Vagina (tissue), 2 donors: Measurements from ENCODE around the gene INPP5K. TPM values are rescaled to one million over a fixed set of nuclear protein-coding genes. Genes with fewer than 3 reads are reported as not detected.

ENCODE experiments used
- DNase-seq, 2 donors: peaks; one replicate each; pipeline ENCODE4 v3.0.0-alpha.2; 2017; ENCODE audit errors: extremely low spot score in 2 of 2
- H3K27ac ChIP-seq: fragments of 200-600 bp; sonication (generic); one replicate; pipeline ENCODE4 v1.5.1; 2019
- H3K27me3 ChIP-seq: fragments of 200-600 bp; sonication (generic); one replicate; pipeline ENCODE4 v1.5.1; 2019
- H3K36me3 ChIP-seq, 2 donors: fragments of 200-600 bp; sonication (generic); one replicate each; pipeline ENCODE4 v1.5.1; 2017 to 2019
- H3K4me1 ChIP-seq: fragments of 200-600 bp; sonication (generic); one replicate; pipeline ENCODE4 v1.5.1; 2019
- H3K4me3 ChIP-seq, 2 donors: fragments of 200-600 bp; sonication (generic); 1 replicate in 1 of 2; 2 replicates in 1 of 2; pipeline ENCODE4 v1.5.1; 2016 to 2019
- H3K9me3 ChIP-seq: fragments of 200-600 bp; sonication (generic); one replicate; pipeline ENCODE4 v1.5.1; 2019
- POLR2A ChIP-seq, 2 donors: fragments of 450-650 bp; IDR thresholded peaks; one replicate each; pipeline ENCODE4 v1.6.1; 2017; ENCODE audit warnings: antibody characterized with exemption in 2 of 2, mild to moderate bottlenecking in 2 of 2, moderate library complexity in 2 of 2
- POLR2AphosphoS5 ChIP-seq, 2 donors: sonication (generic); formaldehyde crosslinking; IDR thresholded peaks; one replicate each; pipeline ENCODE4 v1.9.0; 2017; ENCODE audit warnings: antibody characterized with exemption in 2 of 2, mild to moderate bottlenecking in 2 of 2, low read depth in 1 of 2; ENCODE audit not compliant: insufficient read depth in 1 of 2
- intact Hi-C: fragments of 100-400 bp; cut with DNase I; formaldehyde crosslinking; loops from one replicate; pipeline ENCODE4 v1.15.1; 2023
- total RNA-seq: library from RNA; depleted of rRNA; stranded (reverse); fragments of >200 nt; gene quantifications from one replicate; pipeline ENCODE4 v1.2.3, GENCODE V29; 2016
- TF ChIP-seq, protein P1 (sequence below), 3 experiments: fragments of 450-650 bp in 2 of 3; fragments of 200-600 bp in 1 of 3; sonication (generic) in 1 of 3; IDR thresholded peaks; one replicate each; pipeline ENCODE4 v1.5.1; 2017 to 2019; ENCODE audit warnings: antibody characterized with exemption in 3 of 3, mild to moderate bottlenecking in 2 of 3, moderate library complexity in 2 of 3

Gene INPP5K
- total RNA-seq, 1 donor from 2014 or later = 96.0 TPM

DNA sequence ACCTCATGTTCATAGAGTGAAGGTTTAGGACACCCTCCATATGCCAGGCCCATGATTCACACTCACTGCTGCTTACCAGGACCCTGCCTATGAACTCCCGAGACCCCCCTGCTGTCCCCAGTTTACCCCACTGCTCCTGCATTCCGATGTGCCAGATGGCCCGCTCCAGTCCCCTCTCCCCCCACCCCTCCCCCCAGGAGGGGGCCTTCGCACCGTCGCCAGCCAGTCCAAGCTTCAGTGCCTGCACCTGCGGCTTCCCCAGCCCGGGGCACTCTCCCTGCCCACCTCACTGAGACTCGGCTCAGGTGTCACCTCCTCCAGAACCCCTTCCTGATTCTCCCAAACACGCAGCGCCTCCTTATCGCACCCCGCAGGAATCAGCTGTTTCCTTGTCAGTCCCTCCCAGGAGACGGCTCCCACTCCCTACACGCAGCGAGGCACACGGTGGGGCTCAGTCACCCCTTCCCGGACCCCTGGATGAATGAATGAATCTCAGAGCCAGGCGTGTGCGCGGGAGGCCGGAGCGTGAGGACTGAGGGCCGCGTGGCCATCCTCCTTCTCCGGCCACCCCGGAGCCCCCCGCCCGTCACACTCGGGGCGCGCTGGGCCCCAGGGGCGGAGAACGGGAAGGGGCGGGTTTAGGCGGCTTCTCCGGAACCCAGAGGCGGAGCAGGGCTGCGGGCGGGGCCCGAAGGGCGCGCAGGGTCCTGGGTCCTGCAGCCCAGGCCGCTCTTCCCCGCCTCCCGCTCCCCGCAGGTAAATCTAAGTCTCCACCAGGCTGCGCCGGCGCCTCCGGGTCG lies 25.6 kb downstream of the INPP5K start:
- H3K36me3 ChIP-seq = no peaks in the 10 kb centered on the region
- peak overlapping the region; percentile 74 to 88 for H3K4me3 ChIP-seq
- DNase-seq = no peak
- no peaks in the 10 kb centered on the region for H3K27me3 ChIP-seq
- intact Hi-C loops = no loop called here
- no peaks in the 10 kb centered on the region for H3K9me3 ChIP-seq
- peak overlapping the region; percentile 98 for H3K27ac ChIP-seq
- peaks cover 85% of the 10 kb centered on the region for H3K4me1 ChIP-seq
- TF ChIP-seq, protein P1, sequence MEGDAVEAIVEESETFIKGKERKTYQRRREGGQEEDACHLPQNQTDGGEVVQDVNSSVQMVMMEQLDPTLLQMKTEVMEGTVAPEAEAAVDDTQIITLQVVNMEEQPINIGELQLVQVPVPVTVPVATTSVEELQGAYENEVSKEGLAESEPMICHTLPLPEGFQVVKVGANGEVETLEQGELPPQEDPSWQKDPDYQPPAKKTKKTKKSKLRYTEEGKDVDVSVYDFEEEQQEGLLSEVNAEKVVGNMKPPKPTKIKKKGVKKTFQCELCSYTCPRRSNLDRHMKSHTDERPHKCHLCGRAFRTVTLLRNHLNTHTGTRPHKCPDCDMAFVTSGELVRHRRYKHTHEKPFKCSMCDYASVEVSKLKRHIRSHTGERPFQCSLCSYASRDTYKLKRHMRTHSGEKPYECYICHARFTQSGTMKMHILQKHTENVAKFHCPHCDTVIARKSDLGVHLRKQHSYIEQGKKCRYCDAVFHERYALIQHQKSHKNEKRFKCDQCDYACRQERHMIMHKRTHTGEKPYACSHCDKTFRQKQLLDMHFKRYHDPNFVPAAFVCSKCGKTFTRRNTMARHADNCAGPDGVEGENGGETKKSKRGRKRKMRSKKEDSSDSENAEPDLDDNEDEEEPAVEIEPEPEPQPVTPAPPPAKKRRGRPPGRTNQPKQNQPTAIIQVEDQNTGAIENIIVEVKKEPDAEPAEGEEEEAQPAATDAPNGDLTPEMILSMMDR (IDR thresholded peaks at IDR 0.05) = no peak
- peak in 1 of 2 donors; percentile 65 for TF ChIP-seq POLR2A (IDR thresholded peaks at IDR 0.05)
- peak in 1 of 2 donors; percentile 89 for TF ChIP-seq POLR2AphosphoS5 (IDR thresholded peaks at IDR 0.05; ENCODE audit: insufficient read depth in 1 of 2, low read depth in 1 of 2)

DNA sequence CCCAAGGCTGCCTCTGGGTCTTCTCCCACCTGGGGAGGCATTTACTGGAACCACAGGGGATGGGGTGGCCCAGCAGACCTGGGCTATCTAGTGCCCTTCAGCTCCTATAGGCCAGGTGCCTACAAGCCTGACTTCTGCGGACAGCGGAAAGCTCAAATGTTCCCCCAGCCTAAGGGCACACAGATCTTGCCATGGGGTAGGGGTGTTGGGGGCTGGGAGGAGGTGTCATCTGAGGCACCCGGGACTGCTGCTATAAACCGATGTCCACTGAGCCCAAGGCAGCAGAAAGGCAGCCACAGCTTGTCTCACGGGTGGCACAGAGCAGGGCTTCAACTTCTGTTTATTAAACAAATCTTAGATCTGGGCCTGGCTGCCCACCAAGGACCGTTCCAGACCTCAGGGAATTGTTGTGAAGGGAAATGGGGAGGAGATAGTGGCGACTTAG lies 27.6 kb downstream of the INPP5K start:
- DNase-seq = no peak
- Histone ChIP-seq H3K27ac (peak overlapping the region; percentile 98), H3K4me1 (peaks cover 78% of the 10 kb centered on the region), H3K27me3 (no peaks in the 10 kb centered on the region), H3K9me3 (no peaks in the 10 kb centered on the region), H3K36me3 (peaks cover 0 to 4% of the 10 kb centered on the region in 2 donors), H3K4me3 (peak overlapping the region in 1 of 2 donors; percentile 70)
- intact Hi-C loops = no loop called here
- TF ChIP-seq POLR2A (IDR thresholded peaks at IDR 0.05) = no peak
- TF ChIP-seq, protein P1 (IDR thresholded peaks at IDR 0.05) = no peak
- TF ChIP-seq POLR2AphosphoS5 (IDR thresholded peaks at IDR 0.05; ENCODE audit: insufficient read depth in 1 of 2, low read depth in 1 of 2) = no peak

DNA sequence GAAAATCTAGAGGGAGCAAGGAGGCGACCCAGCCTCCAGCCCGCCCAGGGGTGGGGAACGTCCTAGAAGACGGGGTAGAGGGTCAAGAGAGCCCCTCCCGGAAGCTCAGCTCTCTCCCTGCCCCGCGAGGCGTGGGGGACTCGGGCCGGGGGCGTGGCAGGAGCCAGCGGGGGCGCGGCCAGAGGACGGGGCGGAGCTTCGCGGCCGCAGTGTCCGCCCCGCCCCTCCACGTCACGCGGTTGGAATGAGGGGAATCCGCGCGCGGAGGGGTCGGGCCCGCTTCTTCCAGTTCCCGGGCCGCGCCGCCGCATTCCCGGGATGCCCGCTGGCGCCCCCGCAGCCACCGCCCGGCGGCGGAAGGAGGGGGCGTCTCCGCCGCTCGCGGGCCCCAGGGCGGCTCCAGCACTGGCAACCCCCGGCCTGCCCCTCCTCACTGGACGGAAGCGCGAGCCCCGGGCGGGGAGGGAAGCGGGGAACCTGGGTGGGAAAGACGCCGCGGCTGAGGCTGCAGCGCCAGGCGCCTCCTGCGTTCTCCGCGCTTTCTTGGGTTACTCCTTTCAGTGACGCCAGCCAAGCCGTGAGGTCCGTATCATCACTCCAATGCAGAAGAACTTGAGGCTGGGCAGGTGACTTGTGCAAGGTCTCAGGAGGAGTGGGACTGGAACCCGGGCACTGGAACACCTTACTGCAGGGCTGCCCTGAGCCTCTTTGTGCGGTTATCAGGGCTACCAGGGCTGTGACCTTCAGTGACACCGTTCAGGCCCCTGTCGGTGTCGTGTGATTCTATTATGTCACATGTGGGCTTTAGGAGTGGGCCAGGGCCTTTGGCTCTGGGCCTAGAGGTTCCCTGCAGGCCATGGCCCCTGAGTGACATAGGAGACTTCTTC lies 28.2 kb downstream of the INPP5K start:
- H3K36me3 ChIP-seq = peaks cover 0 to 10% of the 10 kb centered on the region in 2 donors
- H3K4me3 ChIP-seq = peak overlapping the region; percentile 70 to 96
- TF ChIP-seq POLR2A (IDR thresholded peaks at IDR 0.05) (peak in 1 of 2 donors; percentile 53), POLR2AphosphoS5 (IDR thresholded peaks at IDR 0.05; ENCODE audit: insufficient read depth in 1 of 2, low read depth in 1 of 2) (peak in 1 of 2 donors; percentile 84)
- TF ChIP-seq, protein P1 (IDR thresholded peaks at IDR 0.05) = no peak
- DNase-seq = no peak
- no peaks in the 10 kb centered on the region for H3K27me3 ChIP-seq
- intact Hi-C loops = loop anchor here (1.0 kb wide), 1 partner anchor 32 kb away; the partner anchor contains the start of gene CRK
- peak overlapping the region; percentile 98 for H3K27ac ChIP-seq
- H3K4me1 ChIP-seq = peaks cover 78% of the 10 kb centered on the region
- no peaks in the 10 kb centered on the region for H3K9me3 ChIP-seq

DNA sequence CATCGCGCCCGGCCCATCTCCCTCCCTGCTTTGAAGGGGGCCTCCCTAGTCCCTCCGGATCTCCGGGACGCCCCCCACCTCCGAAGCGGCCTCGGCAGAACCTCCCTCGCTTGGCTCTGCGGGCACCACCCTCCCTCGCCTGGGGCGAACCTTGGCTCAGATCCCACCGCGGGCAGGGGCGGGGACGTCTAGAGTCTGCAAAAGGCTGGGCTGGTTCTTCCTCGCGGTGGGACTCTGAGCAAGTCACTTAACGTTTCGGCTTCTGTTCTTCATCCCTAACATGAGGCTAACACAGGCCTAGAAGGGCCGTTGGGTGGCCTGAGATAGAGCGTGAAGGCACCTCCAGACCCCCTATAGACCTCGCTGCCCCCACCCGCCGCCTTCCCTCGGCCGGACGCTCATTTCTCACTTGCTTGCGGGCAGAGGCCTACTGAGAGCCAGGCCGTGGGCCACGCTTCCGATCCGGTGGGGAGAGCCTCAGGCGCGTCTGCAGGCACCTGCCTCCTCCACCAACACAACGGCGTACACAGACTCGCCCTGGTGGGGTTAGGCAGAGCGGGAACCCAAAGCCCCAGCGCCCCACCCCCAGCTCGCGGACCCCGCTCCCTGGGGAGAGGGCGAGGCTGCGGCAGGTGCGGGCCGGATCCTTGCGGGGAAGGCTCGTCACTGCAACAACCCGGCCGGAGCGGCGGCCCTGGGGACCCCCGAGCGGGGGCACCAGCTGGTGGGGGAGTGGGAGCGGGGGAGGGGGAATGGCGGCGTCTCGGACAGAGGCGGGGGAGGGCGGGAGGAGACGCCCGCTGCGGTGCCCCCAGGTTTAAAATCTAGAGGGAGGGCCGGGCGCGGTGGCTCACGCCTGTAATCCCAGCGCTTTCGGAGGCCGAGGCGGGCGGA lies 29.4 kb downstream of the INPP5K start:
- H3K4me1 ChIP-seq = peaks cover 73% of the 10 kb centered on the region

More for the DNA sequence above, 29.4 kb downstream of the INPP5K start:
- TF ChIP-seq POLR2A (IDR thresholded peaks at IDR 0.05) (peak in 1 of 2 donors; percentile 5), POLR2AphosphoS5 (IDR thresholded peaks at IDR 0.05; ENCODE audit: insufficient read depth in 1 of 2, low read depth in 1 of 2) (peak in 1 of 2 donors; percentile 79)
- TF ChIP-seq, protein P1 (IDR thresholded peaks at IDR 0.05) = no peak
- H3K27me3 ChIP-seq = no peaks in the 10 kb centered on the region
- intact Hi-C loops = loop anchor here (1.0 kb wide), 1 partner anchor 31 kb away; the partner anchor contains the start of gene CRK
- DNase-seq = no peak
- no peaks in the 10 kb centered on the region for H3K9me3 ChIP-seq
- H3K27ac ChIP-seq = peak overlapping the region; percentile 98
- peak overlapping the region; percentile 70 to 96 for H3K4me3 ChIP-seq
- H3K36me3 ChIP-seq = peaks cover 0 to 16% of the 10 kb centered on the region in 2 donors
